SK-N-SH (cell line): Measurements from ENCODE around the gene BTBD10. TPM values are rescaled to one million over a fixed set of nuclear protein-coding genes. Genes with fewer than 3 reads are reported as not detected.

Source experiments
- CTCF ChIA-PET: fragments of 300-600, 350-600 bp; formaldehyde crosslinking; extraction: SDS; loops from one replicate; lab custom pipeline; 2021; lab: Yijun Ruan, JAX
- POLR2A ChIA-PET: fragments of 350-600 bp; sonication (Branson Sonifier 250); formaldehyde crosslinking; extraction: SDS; loops from one replicate; lab custom pipeline; 2020; ENCODE audit warnings: antibody characterized with exemption, inconsistent platforms; lab: Yijun Ruan, JAX
- DNase-seq: peaks from one replicate; pipeline ENCODE4 v3.0.0; 2012
- H2AFZ ChIP-seq: fragments of 200-600 bp; sonication (generic); 2 replicates; pipeline ENCODE4 v1.8.1; 2016; ENCODE audit warnings: antibody characterized with exemption, mild to moderate bottlenecking, low read depth
- H3F3A ChIP-seq: fragments of 200-600 bp; sonication (generic); replicated peaks from 2 replicates; pipeline ENCODE3; 2016; ENCODE audit warnings: antibody characterized with exemption, mild to moderate bottlenecking; ENCODE audit not compliant: insufficient read depth
- H3K27ac ChIP-seq, 2 experiments: fragments of 200-500 bp in 1 of 2; fragments of 200-600 bp in 1 of 2; sonication (Bioruptor generic) in 1 of 2; sonication (generic), shearing (Covaris generic) in 1 of 2; 2 replicates each; pipeline versions ENCODE4 v1.5.1 to v1.6.1; 2014 to 2016; ENCODE audit warnings: low read depth in 2 of 2, inconsistent platforms in 1 of 2, low read length in 1 of 2, mild to moderate bottlenecking in 1 of 2, mixed read lengths in 1 of 2
- H3K27me3 ChIP-seq: fragments of 200-600 bp; sonication (generic), shearing (Covaris generic); 2 replicates; pipeline ENCODE4 v1.6.1; 2016; ENCODE audit warnings: mixed run types; ENCODE audit not compliant: insufficient read depth
- H3K36me3 ChIP-seq, 2 experiments: fragments of 200-500 bp in 1 of 2; fragments of 200-600 bp in 1 of 2; sonication (Bioruptor generic) in 1 of 2; sonication (generic) in 1 of 2; replicated peaks in 1 of 2; 2 replicates each; pipeline versions ENCODE3 to v1.5.1; 2014 to 2016; ENCODE audit warnings: low read length in 1 of 2, mild to moderate bottlenecking in 1 of 2; ENCODE audit not compliant: insufficient read depth in 2 of 2, control insufficient read depth in 1 of 2
- H3K4me1 ChIP-seq, 2 experiments: fragments of 200-500 bp in 1 of 2; fragments of 200-600 bp in 1 of 2; sonication (Bioruptor generic) in 1 of 2; sonication (generic), shearing (Covaris generic) in 1 of 2; 2 replicates each; pipeline versions ENCODE4 v1.5.1 to v1.6.1; 2014 to 2016; ENCODE audit warnings: low read depth in 1 of 2, low read length in 1 of 2, mixed run types in 1 of 2; ENCODE audit not compliant: insufficient read depth in 2 of 2, control insufficient read depth in 1 of 2
- H3K4me2 ChIP-seq: fragments of 200-600 bp; sonication (generic), shearing (Covaris generic); 2 replicates; pipeline ENCODE4 v1.6.1; 2017; ENCODE audit warnings: mixed run types
- H3K4me3 ChIP-seq, 2 experiments: fragments of 200-500 bp in 1 of 2; fragments of 200-600 bp in 1 of 2; sonication (Bioruptor generic) in 1 of 2; sonication (generic), shearing (Covaris generic) in 1 of 2; 2 replicates each; pipeline versions ENCODE4 v1.5.1 to v1.8.1; 2014 to 2016; ENCODE audit warnings: low read depth in 2 of 2, inconsistent platforms in 1 of 2, low read length in 1 of 2, mild to moderate bottlenecking in 1 of 2, mixed read lengths in 1 of 2, moderate library complexity in 1 of 2
- H3K79me2 ChIP-seq: fragments of 200-600 bp; sonication (generic); 2 replicates; pipeline ENCODE4 v1.8.1; 2017; ENCODE audit warnings: mild to moderate bottlenecking; ENCODE audit not compliant: insufficient read depth
- H3K9ac ChIP-seq: fragments of 200-600 bp; sonication (generic); 2 replicates; pipeline ENCODE4 v1.6.1; 2017; ENCODE audit warnings: mixed run types
- H3K9me2 ChIP-seq: fragments of 200-600 bp; sonication (generic); 2 replicates; pipeline ENCODE4 v1.6.1; 2017; ENCODE audit warnings: mixed run types
- H3K9me3 ChIP-seq: fragments of 200-600 bp; sonication (generic); 2 replicates; pipeline ENCODE4 v1.6.1; 2017; ENCODE audit warnings: mixed run types, mild to moderate bottlenecking, moderate library complexity
- H4K20me1 ChIP-seq: fragments of 200-600 bp; sonication (generic); 2 replicates; pipeline ENCODE4 v1.6.1; 2017; ENCODE audit warnings: mild to moderate bottlenecking, mixed run types; ENCODE audit not compliant: insufficient read depth
- CHD2 ChIP-seq: fragments of 150-350 bp; IDR thresholded peaks from 2 replicates; pipeline ENCODE4 v1.6.1; 2018; ENCODE audit warnings: low read length; ENCODE audit not compliant: partially characterized antibody
- CTCF ChIP-seq: fragments of 200-600 bp; sonication (generic); IDR thresholded peaks from 2 replicates; pipeline ENCODE4 v1.6.1; 2017; ENCODE audit warnings: antibody characterized with exemption, mild to moderate bottlenecking, moderate library complexity
- FOXJ3 ChIP-seq: sonication (generic); formaldehyde crosslinking; IDR thresholded peaks from 2 replicates; pipeline ENCODE4 v1.5.1; 2020; ENCODE audit warnings: mild to moderate bottlenecking, missing genetic modification reagents
- FOXM1 ChIP-seq: IDR thresholded peaks from 2 replicates; pipeline ENCODE4 v1.4.0; 2012; ENCODE audit warnings: low read depth, mild to moderate bottlenecking
- GABPA ChIP-seq: IDR thresholded peaks from 2 replicates; pipeline ENCODE4 v1.4.0; 2012; ENCODE audit warnings: low read depth, mild to moderate bottlenecking
- GATA2 ChIP-seq: sonication (generic); formaldehyde crosslinking; IDR thresholded peaks from 2 replicates; pipeline ENCODE4 v1.5.0; 2020; ENCODE audit warnings: mild to moderate bottlenecking, missing genetic modification reagents
- MEF2A ChIP-seq: IDR thresholded peaks from 2 replicates; pipeline ENCODE4 v1.4.0; 2012; ENCODE audit warnings: low read depth, borderline replicate concordance
- MXI1 ChIP-seq: IDR thresholded peaks from 2 replicates; pipeline ENCODE4 v1.6.1; 2012; ENCODE audit warnings: mild to moderate bottlenecking, low read depth, low read length, improper control_type of control experiment
- NFIC ChIP-seq: IDR thresholded peaks from 2 replicates; pipeline ENCODE4 v1.4.0; 2012; ENCODE audit warnings: borderline replicate concordance
- POLR2AphosphoS5 ChIP-seq: IDR thresholded peaks from 2 replicates; pipeline ENCODE4 v1.6.1; 2012; ENCODE audit warnings: low read depth, low read length
- SMC3 ChIP-seq: IDR thresholded peaks from 2 replicates; pipeline ENCODE4 v1.6.1; 2012; ENCODE audit warnings: low read depth, low read length, improper control_type of control experiment
- TAF1 ChIP-seq: IDR thresholded peaks from 2 replicates; pipeline ENCODE4 v1.6.1; 2012; ENCODE audit warnings: low read depth, mild to moderate bottlenecking, low read length, moderate library complexity, borderline replicate concordance
- TCF12 ChIP-seq: IDR thresholded peaks from 2 replicates; pipeline ENCODE4 v1.4.0; 2012
- USF2 ChIP-seq: fragments of 150-350 bp; IDR thresholded peaks from 2 replicates; pipeline ENCODE4 v1.6.1; 2017; ENCODE audit warnings: antibody characterized with exemption, low read length, low read depth, borderline replicate concordance
- WGBS: methylation state at CpG from one replicate; pipeline ENCODE4 v1.1.6; 2017; ENCODE audit warnings: low lambda C conversion rate; 5-methylcytosine and 5-hydroxymethylcytosine counted together
- polyA plus RNA-seq, 3 experiments: library from polyadenylated mRNA; depleted of rRNA; stranded (reverse); fragments of >200 nt; gene quantifications; 2 replicates each; pipeline ENCODE4 v1.2.3, GENCODE V29; 2012
- TF ChIP-seq, protein P1 (sequence below): IDR thresholded peaks from 2 replicates; pipeline ENCODE4 v1.4.0; 2012; ENCODE audit warnings: low read depth, borderline replicate concordance
- TF ChIP-seq, protein P2 (sequence below): IDR thresholded peaks from 2 replicates; pipeline ENCODE4 v1.4.0; 2012; ENCODE audit warnings: low read depth, borderline replicate concordance

The BTBD10 gene
- polyA plus RNA-seq, 1 of the 3 experiments (the other 2 are of a cell fraction) = 23.0 TPM

DNA sequence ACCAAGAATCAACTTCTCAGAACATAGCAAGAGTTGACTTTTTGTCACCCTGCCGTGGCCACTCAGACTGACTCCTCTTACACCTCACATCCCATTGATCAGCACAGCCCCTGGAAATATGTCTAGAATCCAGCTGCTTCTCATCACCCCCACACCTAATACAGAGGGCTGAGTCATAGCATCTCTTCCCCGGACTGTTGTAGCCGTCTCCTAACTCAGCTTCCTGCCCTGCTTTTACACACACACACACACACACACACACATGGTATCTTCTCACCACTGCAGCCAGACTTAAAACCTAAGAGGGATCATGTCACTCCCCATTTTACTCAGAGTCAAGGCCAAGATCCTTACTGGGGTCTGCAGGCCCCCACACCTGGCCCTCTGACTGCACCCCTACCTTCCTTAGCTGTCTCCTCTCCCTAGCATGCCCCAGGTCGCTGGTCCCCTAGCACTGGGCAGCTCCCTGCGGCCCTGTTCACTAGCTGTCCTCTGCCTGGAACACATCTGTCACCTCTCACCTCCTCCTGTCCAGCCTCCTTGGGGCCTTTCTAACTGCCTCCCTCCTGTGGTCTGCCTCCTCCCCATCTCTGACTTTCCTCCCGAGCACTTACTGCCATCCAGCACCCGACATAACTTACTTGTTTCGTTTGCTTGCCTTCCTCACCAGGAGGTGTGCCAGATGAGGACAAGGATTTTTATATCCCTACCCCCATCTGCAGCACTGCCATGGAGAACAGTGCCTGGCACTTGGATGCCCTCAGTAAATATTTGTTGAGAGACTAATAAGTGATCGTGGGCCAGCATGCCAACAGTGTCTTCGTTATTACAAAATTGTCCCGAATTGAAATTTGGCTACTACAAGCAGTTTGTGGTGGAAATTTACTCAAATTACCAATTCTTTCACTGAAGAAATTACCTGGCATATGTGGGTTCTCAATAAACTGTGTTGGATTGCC is 123.5 kb downstream of the BTBD10 start (continued):
- TF ChIP-seq GABPA (peak; percentile 26; the same call in 1 of the 2 replicates), POLR2AphosphoS5 (peak; percentile 59; the same call in 1 of the 2 replicates), NFIC (peak; percentile 33; the same call in 1 of the 2 replicates), GATA2 (no peak), FOXJ3 (CRISPR knock-in tag) (no peak), CTCF (no peak), MXI1 (no peak), FOXM1 (no peak), SMC3 (no peak), USF2 (no peak), CHD2 (no peak)
- TF ChIP-seq, protein P1, sequence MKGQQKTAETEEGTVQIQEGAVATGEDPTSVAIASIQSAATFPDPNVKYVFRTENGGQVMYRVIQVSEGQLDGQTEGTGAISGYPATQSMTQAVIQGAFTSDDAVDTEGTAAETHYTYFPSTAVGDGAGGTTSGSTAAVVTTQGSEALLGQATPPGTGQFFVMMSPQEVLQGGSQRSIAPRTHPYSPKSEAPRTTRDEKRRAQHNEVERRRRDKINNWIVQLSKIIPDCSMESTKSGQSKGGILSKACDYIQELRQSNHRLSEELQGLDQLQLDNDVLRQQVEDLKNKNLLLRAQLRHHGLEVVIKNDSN = no peak

GRCh38 chr11:13338427-13339069 is 124.5 kb downstream of the BTBD10 start:
- WGBS = 72% methylated on average over 9 of the region's 9 CpGs
- H3K4me1 ChIP-seq = peaks cover 11 to 19% of the 10 kb centered on the region in 2 experiments
- CTCF ChIA-PET = interaction anchor here (0.7 to 10.7 kb wide), 8 partner anchors 11 to 375 kb away, joined by 3 to 177 read pairs (median 3); no protein-coding TSS in a partner anchor

More at GRCh38 chr11:13338427-13339069, 124.5 kb downstream of the BTBD10 start:
- H3K9me3 ChIP-seq = no peaks in the 10 kb centered on the region
- 0 out of 2 replicates have a peak, but pooled peaks have one; percentile 3 for TF ChIP-seq TCF12
- TF ChIP-seq MEF2A = no peak
- TF ChIP-seq, protein P2, sequence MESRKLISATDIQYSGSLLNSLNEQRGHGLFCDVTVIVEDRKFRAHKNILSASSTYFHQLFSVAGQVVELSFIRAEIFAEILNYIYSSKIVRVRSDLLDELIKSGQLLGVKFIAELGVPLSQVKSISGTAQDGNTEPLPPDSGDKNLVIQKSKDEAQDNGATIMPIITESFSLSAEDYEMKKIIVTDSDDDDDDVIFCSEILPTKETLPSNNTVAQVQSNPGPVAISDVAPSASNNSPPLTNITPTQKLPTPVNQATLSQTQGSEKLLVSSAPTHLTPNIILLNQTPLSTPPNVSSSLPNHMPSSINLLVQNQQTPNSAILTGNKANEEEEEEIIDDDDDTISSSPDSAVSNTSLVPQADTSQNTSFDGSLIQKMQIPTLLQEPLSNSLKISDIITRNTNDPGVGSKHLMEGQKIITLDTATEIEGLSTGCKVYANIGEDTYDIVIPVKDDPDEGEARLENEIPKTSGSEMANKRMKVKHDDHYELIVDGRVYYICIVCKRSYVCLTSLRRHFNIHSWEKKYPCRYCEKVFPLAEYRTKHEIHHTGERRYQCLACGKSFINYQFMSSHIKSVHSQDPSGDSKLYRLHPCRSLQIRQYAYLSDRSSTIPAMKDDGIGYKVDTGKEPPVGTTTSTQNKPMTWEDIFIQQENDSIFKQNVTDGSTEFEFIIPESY = no peak
- TF ChIP-seq POLR2AphosphoS5 = peak; percentile 55; the same call in 1 of the 2 replicates
- 0 out of 2 replicates have a peak, but pooled peaks have one; percentile 14 for TF ChIP-seq TAF1
- TF ChIP-seq, all 33 proteins: peak for 3
- POLR2A ChIA-PET = no interaction called here
- H3K27me3 ChIP-seq = no peaks in the 10 kb centered on the region
- H2AFZ ChIP-seq = peak overlapping the region; percentile 63
- H3K36me3 ChIP-seq = no peaks in the 10 kb centered on the region
- DNase-seq = no peak
- H3K79me2 ChIP-seq = peaks cover 24% of the 10 kb centered on the region; the same call in 1 of the 2 replicates
- H4K20me1 ChIP-seq = no peaks in the 10 kb centered on the region
- no peaks in the 10 kb centered on the region for H3K9me2 ChIP-seq
- H3K4me3 ChIP-seq = peak overlapping the region; percentile 41 to 56; a peak in 3 of 4 replicates
- peak overlapping the region; percentile 80 to 92 for H3K27ac ChIP-seq
- peaks cover 20% of the 10 kb centered on the region for H3F3A ChIP-seq
- H3K4me2 ChIP-seq = peak overlapping the region; percentile 56
- H3K9ac ChIP-seq = peak overlapping the region; percentile 68
